PC-9 (cell line): Measurements from ENCODE around the gene TOR1B. TPM values are rescaled to one million over a fixed set of nuclear protein-coding genes. Genes with fewer than 3 reads are reported as not detected.
"Not testable (repeated sequence)": the region's sequence is repeated elsewhere in the genome, so short reads cannot be mapped to it uniquely, and the experiment has no call there.

Experiments used
- BruUV-seq: library from RNA; stranded (reverse); fragments of 400-500 nt; replicated peaks from 2 replicates; lab custom pipeline; 2021; lab: Mats Ljungman, UMichigan
- CTCF ChIA-PET: fragments of 300-600 bp; sonication (Branson Sonifier 250); formaldehyde crosslinking; loops from one replicate; lab custom pipeline; 2022; ENCODE audit warnings: antibody characterized with exemption; lab: Charles Lee
- POLR2A ChIA-PET: fragments of 300-600 bp; sonication (Branson Sonifier 250); formaldehyde crosslinking; loops from one replicate; lab custom pipeline; 2022; ENCODE audit warnings: antibody characterized with exemption; ENCODE audit not compliant: unreplicated experiment; lab: Charles Lee
- DNase-seq, 2 experiments: peaks; one replicate each; pipeline versions ENCODE4 v3.0.0 to v3.0.0-alpha.2; 2015 to 2022; ENCODE audit warnings: mixed read lengths in 1 of 2
- H2AFZ ChIP-seq: fragments of 200-600 bp; sonication (generic); 2 replicates; pipeline ENCODE4 v1.8.1; 2017; ENCODE audit warnings: antibody characterized with exemption
- H3F3A ChIP-seq: fragments of 200-600 bp; sonication (generic); 2 replicates; pipeline ENCODE4 v1.8.1; 2017; ENCODE audit warnings: antibody characterized with exemption, mild to moderate bottlenecking, low read depth; ENCODE audit not compliant: insufficient read depth
- H3K27ac ChIP-seq: fragments of 200-600 bp; sonication (generic); 2 replicates; pipeline ENCODE4 v1.6.1; 2016; ENCODE audit warnings: mixed run types
- H3K27me3 ChIP-seq: fragments of 200-600 bp; sonication (generic); 2 replicates; pipeline ENCODE4 v1.6.1; 2016; ENCODE audit warnings: low read depth, mixed run types; ENCODE audit not compliant: insufficient read depth
- H3K36me3 ChIP-seq: fragments of 200-600 bp; sonication (generic); 2 replicates; pipeline ENCODE4 v1.6.1; 2016; ENCODE audit warnings: low read depth, mixed run types
- H3K4me1 ChIP-seq: fragments of 200-600 bp; sonication (generic); replicated peaks from 2 replicates; pipeline ENCODE4 v1.6.1; 2016; ENCODE audit warnings: mixed run types; ENCODE audit not compliant: insufficient read depth
- H3K4me2 ChIP-seq: fragments of 200-600 bp; sonication (generic); 2 replicates; pipeline ENCODE4 v1.6.1; 2017; ENCODE audit warnings: mixed run types
- H3K4me3 ChIP-seq: fragments of 200-600 bp; sonication (generic); 2 replicates; pipeline ENCODE4 v1.6.1; 2016; ENCODE audit warnings: mixed run types
- H3K79me2 ChIP-seq: fragments of 200-600 bp; sonication (generic); 2 replicates; pipeline ENCODE4 v1.6.1; 2017; ENCODE audit warnings: low read depth, mixed run types
- H3K9me2 ChIP-seq: fragments of 200-600 bp; sonication (generic); 2 replicates; pipeline ENCODE4 v1.8.1; 2017; ENCODE audit warnings: mild to moderate bottlenecking; ENCODE audit not compliant: insufficient read depth
- H3K9me3 ChIP-seq: fragments of 200-600 bp; sonication (generic); 2 replicates; pipeline ENCODE4 v1.8.1; 2016; ENCODE audit warnings: low read depth; ENCODE audit not compliant: insufficient read depth
- H4K20me1 ChIP-seq: fragments of 200-600 bp; sonication (generic); 2 replicates; pipeline ENCODE4 v1.8.1; 2017; ENCODE audit not compliant: insufficient read depth
- CTCF ChIP-seq: fragments of 200-600 bp; sonication (generic); conservative IDR thresholded peaks from 2 replicates; pipeline ENCODE4 v1.6.1; 2017; ENCODE audit warnings: mixed run types, antibody characterized with exemption, mild to moderate bottlenecking, moderate library complexity
- EZH2 ChIP-seq: fragments of 200-600 bp; sonication (generic); IDR thresholded peaks from 2 replicates; pipeline ENCODE4 v1.8.0; 2017; ENCODE audit warnings: antibody characterized with exemption, low read depth
- intact Hi-C: fragments of 100-400 bp; cut with micrococcal nuclease; formaldehyde crosslinking; loops from one replicate; pipeline ENCODE4 v1.10.0; 2022; ENCODE audit not compliant: unreplicated experiment
- total RNA-seq: library from RNA; stranded (reverse); gene quantifications from 2 replicates; pipeline ENCODE4 v1.2.3, GENCODE V29; 2021

The TOR1B gene
- total RNA-seq, 1 experiment from 2014 or later: 26.5 TPM

GRCh38 chr9:129761901-129762369 is 41.0 kb upstream of the TOR1B start:
- no TSS peak for BruUV-seq
- intact Hi-C loops: loop anchor here (1.0 kb wide), 4 partner anchors 11 to 24 kb away; no protein-coding TSS in a partner anchor
- peak; percentile 80 to 96 for DNase-seq
- H4K20me1 ChIP-seq: no peaks in the 10 kb centered on the region
- peak overlapping the region; percentile 23; the same call in 1 of the 2 replicates for H3K4me3 ChIP-seq
- H3K27ac ChIP-seq: peak overlapping the region; percentile 97
- H2AFZ ChIP-seq: no peak overlapping the region
- H3K9me3 ChIP-seq: no peaks in the 10 kb centered on the region
- ChIA-PET CTCF (interaction anchor here (0.7 kb wide), 2 partner anchors 685 to 944 kb away, joined by 5 to 14 read pairs; no protein-coding TSS in a partner anchor), POLR2A (interaction anchor here (0.6 to 1.0 kb wide), 5 partner anchors 9 to 1600 kb away, joined by 4 to 37 read pairs (median 9); partner anchors contain the start of gene PTGES)
- no peaks in the 10 kb centered on the region for H3K27me3 ChIP-seq
- TF ChIP-seq CTCF (no peak), EZH2 (no peak)
- no peaks in the 10 kb centered on the region for H3K36me3 ChIP-seq
- H3K79me2 ChIP-seq: no peaks in the 10 kb centered on the region
- peak overlapping the region; percentile 62 for H3K4me2 ChIP-seq
- H3K4me1 ChIP-seq: peaks cover 60% of the 10 kb centered on the region
- peaks cover 36% of the 10 kb centered on the region for H3F3A ChIP-seq
- no peaks in the 10 kb centered on the region for H3K9me2 ChIP-seq

GRCh38 chr9:129762370-129762984 is 40.5 kb upstream of the TOR1B start:
- POLR2A ChIA-PET: interaction anchor here (0.6 to 1.0 kb wide), 5 partner anchors 10 to 1601 kb away, joined by 3 to 37 read pairs (median 9); partner anchors contain the start of gene PTGES
- not testable (repeated sequence) for H3K9me2 ChIP-seq, H3K4me3 ChIP-seq, H4K20me1 ChIP-seq, H3K9me3 ChIP-seq, H3K36me3 ChIP-seq, H3K27me3 ChIP-seq, H3K79me2 ChIP-seq, H2AFZ ChIP-seq, BruUV-seq
- CTCF ChIA-PET: interaction anchor here (0.7 to 1.5 kb wide), 3 partner anchors 15 to 945 kb away, joined by 4 to 14 read pairs (median 5); no protein-coding TSS in a partner anchor
- peak; percentile 80 to 99 for DNase-seq
- Histone ChIP-seq H3F3A (peaks cover 38% of the 10 kb centered on the region), H3K27ac (peak overlapping the region; percentile 97), H3K4me1 (peaks cover 55% of the 10 kb centered on the region), H3K4me2 (peak overlapping the region; percentile 62)
- intact Hi-C loops: loop anchor here (1.0 kb wide), 4 partner anchors 11 to 24 kb away; no protein-coding TSS in a partner anchor

GRCh38 chr9:129762985-129763926 is 39.7 kb upstream of the TOR1B start:
- BruUV-seq: TSS peak; percentile 45
- no peaks in the 10 kb centered on the region for H3K79me2 ChIP-seq
- no peaks in the 10 kb centered on the region for H3K27me3 ChIP-seq
- intact Hi-C loops: loop anchor here (1.0 kb wide), 4 partner anchors 10 to 25 kb away; no protein-coding TSS in a partner anchor
- DNase-seq: peak in 1 of 2 experiments; percentile 65
- POLR2A ChIA-PET: interaction anchor here (0.5 to 0.6 kb wide), 3 partner anchors 18 to 950 kb away, joined by 3 to 42 read pairs (median 15); no protein-coding TSS in a partner anchor
- H3K27ac ChIP-seq: peak overlapping the region; percentile 97
- H4K20me1 ChIP-seq: no peaks in the 10 kb centered on the region
- H3K4me3 ChIP-seq: no peak overlapping the region
- H3F3A ChIP-seq: peaks cover 38% of the 10 kb centered on the region
- CTCF ChIA-PET: interaction anchor here (0.6 to 1.5 kb wide), 2 partner anchors 14 kb away, joined by 4 read pairs; no protein-coding TSS in a partner anchor
- no peaks in the 10 kb centered on the region for H3K9me3 ChIP-seq
- no peak for TF ChIP-seq CTCF
- no peak for TF ChIP-seq EZH2
- peak overlapping the region; percentile 42 for H3K4me2 ChIP-seq
- no peak overlapping the region for H2AFZ ChIP-seq
- no peaks in the 10 kb centered on the region for H3K9me2 ChIP-seq
- H3K4me1 ChIP-seq: peaks cover 50% of the 10 kb centered on the region
- H3K36me3 ChIP-seq: no peaks in the 10 kb centered on the region
